LNCAP (cell line): ENCODE data around the gene GCK.
A peak's percentile ranks its signal among the peaks of the same experiment; 100 is the strongest.

Experiments used
- TF ChIP-seq, protein P1 (sequence below): fragments of 450-650 bp; IDR thresholded peaks from 2 replicates; pipeline ENCODE4 v1.5.1; 2017; ENCODE audit warnings: mild to moderate bottlenecking

The GCK gene

DNA sequence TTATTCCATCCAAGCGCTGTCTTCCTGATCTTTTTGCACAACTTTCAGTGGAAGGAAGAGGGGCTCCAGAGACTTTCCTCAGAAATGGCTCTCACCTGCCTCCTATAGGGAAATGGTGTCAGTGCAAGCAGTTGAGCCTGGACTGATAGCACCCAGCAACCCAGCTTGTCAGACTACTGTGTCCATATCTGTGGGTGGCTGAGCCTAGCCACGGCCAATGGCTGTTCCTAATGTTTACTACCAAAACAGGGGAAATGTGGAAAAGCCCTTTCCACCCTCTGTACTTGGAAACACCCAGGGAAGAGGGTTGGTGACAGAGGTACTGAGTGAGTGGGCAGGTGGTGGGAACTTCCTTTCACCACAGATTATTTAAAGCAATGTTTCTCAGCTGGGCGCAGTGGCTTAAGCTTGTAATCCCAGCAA lies 7.2 kb upstream of the GCK start:
- TF ChIP-seq, protein P1, sequence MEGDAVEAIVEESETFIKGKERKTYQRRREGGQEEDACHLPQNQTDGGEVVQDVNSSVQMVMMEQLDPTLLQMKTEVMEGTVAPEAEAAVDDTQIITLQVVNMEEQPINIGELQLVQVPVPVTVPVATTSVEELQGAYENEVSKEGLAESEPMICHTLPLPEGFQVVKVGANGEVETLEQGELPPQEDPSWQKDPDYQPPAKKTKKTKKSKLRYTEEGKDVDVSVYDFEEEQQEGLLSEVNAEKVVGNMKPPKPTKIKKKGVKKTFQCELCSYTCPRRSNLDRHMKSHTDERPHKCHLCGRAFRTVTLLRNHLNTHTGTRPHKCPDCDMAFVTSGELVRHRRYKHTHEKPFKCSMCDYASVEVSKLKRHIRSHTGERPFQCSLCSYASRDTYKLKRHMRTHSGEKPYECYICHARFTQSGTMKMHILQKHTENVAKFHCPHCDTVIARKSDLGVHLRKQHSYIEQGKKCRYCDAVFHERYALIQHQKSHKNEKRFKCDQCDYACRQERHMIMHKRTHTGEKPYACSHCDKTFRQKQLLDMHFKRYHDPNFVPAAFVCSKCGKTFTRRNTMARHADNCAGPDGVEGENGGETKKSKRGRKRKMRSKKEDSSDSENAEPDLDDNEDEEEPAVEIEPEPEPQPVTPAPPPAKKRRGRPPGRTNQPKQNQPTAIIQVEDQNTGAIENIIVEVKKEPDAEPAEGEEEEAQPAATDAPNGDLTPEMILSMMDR: peak; percentile 60

DNA sequence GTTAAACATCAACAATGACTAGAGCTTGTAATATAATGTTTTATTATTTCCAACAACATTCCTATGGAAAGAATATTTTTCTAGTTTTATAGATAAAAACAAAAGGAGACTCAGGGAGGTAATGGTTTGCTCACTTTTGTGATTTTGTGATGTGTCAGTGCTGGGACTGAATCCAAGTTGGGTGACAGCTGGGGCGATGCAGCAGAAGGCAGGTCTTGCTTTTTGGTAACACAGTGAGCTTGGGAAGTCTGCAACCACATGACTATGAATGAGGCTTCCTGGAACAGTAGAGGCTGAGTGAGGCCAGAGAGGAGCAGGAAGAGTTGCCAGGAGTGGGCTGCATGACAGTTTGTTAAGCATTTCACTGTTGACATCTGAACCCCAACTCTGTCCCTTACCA lies 6.7 kb upstream of the GCK start:
- TF ChIP-seq, protein P1: no peak

DNA sequence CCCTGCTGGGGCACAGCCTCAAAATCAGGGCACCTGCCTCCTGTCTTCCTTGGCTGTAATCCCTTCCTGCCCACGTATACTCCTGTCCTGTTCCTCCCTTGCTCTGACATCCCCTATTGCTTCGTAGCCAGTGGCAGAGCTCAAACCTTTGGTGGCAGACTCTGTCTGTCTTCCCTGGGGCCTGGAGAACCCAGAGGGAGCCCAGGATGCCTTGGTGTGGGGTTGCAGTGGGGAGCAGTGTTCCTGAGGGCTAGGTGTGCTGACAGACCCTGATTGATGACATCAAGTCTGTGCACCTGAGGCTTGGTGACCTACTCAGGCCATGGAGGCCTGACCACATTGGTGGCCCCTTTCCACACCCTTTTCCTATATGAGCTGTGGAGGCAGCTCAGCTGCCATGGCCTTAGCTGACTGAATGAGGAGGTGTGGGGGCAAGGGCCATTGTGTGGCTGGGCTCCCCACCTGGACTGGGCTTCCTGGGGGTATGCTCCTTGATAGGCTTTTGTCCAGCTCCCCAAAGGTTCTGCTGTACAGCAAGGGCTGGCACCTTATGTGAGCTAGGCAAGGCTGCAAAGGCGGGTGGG lies 5.4 kb upstream of the GCK start:
- TF ChIP-seq, protein P1: no peak

DNA sequence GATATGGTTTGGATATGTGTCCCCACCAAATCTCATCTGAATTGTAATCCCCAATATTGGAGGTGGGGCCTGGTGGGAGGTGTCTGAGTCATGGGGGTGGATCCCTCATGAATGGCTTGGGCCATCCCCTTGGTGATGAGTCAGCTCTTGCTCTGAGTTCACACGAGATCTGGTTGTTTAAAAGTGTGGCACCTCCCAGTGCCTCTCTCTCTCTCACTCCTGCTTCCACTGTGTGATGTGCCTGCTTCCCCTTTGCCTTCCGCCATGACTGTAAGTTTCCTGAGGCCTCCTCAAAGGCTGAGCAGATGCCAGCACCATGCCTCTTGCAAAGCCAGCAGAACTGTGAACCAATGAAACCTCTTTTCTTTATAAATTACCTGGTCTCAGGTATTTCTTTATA lies 4.8 kb upstream of the GCK start:
- TF ChIP-seq, protein P1: no peak

DNA sequence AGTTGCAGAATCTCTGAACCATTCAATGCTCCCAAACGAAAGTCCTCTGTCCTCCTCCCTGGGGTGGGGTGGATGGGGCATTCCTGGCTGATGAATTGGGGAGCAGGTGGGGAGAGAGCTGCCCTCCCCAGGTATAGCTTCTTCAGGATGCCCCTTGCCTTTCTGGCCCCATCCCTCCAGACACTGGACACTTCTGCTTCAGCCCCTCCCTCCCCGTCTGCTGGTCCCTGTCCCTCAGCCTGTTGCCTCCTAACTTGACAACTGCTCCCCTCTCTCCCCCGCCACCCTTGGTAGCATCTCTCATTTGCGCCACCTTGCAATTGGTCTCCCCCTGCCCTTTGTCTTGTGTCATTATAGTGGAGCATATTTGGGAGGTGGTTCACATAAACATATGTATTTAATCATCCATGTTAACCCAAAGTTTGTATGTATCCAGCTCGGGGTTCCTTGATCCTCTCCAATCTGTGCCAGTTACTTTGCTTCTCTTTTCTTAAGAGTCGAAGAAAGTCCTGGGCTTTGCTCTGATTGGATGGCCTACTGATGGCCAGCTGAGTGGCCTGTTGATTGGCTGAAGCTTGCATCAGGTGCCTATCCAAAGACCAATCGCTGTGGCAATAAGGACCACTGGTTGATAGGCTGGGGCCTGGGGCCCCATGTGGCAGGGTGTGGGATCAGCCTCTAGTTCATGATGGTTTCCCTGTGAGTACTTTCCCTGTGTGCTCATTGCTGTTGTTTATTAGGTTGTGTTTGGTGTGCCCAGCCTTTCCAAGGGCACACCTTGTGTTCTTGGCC lies 4.0 kb upstream of the GCK start:
- TF ChIP-seq, protein P1: no peak

DNA sequence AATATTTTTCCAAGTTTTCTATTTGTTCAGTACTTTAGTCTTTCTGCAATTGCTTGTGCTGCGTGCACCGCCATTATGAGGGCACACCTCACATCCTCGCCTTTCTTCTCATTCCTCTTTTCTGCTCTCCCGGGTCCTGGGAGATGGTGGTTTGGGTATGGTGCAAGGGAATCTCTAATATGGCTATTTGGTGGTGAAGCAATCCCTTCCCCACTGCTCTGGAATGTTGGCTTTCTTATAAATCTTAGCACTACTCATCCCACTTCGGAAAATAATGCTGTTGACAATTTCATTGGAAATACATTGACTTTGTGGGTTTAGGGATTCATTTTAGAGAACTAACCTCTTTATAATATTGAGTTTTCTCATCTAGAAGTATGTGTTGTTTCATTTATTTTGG lies 1.9 kb upstream of the GCK start:
- TF ChIP-seq, protein P1: no peak

DNA sequence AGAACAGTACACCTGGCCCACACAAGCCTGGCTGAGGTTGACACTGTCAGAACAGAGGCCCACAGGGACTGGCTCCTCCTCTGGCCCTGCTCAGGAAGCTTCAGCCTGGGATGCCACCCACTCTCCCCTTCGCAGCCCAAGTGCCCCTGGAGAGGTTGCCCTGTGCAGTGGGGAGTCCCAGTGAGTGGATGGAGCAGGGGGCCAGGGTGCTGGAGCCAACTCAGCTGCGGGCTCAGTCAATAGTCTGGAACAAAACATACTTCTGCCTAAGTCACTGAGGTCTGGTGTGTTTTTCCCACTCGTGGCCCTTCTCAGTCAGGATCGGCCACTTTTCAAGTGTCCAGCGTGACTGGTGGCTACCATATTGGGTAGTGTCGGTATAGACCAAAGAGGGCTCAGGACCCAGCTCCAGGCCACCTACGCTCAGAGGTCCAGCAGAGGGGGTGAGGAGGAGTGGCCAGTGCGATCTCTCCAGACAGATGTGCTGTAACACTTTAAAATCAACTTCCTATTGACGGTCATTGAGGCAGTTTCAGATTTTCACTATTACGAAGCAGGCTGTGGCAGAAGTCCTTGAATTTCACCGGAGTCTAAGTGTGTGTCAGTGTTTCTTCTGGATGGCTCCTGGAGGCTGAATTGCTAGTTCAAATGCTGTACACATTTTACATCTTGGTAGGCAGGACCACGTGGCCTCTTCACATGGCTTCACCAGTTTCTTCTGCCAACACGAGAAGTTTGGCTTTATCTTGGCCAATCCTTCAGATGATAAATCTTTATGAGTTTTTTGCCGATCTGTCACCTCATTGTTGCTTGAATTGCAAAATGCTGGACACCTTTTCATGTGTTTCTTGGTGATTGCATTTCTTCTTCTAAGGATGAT lies 994 bp upstream of the GCK start:
- TF ChIP-seq, protein P1: no peak
